Jurkat, Clone E6-1 (cell line): ENCODE results near the gene TBC1D32.
"Not testable (repeated sequence)": the region's sequence is repeated elsewhere in the genome, so short reads cannot be mapped to it uniquely, and the experiment has no call there.

Experiments used
- DNase-seq: peaks from one replicate; pipeline ENCODE4 v3.0.0-alpha.2; 2011; ENCODE audit warnings: low read depth, low spot score
- H3K4me3 ChIP-seq: 2 replicates; pipeline ENCODE4 v1.5.1; 2011; ENCODE audit warnings: mild to moderate bottlenecking, low read length, control low read depth, moderate library complexity

TBC1D32 gene

DNA sequence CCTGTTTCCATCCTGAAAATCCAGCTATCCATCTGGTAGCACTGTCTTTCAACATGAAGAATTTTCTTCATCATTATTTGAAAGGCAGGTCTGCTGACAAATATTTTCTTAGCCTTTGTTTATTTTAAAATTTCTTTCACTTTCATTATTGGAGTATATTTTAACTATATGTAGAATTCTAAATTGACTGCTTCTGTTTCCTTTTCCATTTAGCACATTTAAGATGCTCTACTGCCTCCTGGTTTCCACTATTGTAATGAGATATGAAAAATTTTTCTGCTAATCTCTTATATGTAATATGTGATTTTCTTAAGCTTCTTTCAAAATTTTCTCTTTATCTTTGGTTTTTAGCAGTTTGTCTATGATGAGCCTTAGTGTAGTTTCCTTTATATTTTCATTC is 97.3 kb downstream of the TBC1D32 start:
- H3K4me3 ChIP-seq, result no peak overlapping the region
- DNase-seq, result no peak

DNA sequence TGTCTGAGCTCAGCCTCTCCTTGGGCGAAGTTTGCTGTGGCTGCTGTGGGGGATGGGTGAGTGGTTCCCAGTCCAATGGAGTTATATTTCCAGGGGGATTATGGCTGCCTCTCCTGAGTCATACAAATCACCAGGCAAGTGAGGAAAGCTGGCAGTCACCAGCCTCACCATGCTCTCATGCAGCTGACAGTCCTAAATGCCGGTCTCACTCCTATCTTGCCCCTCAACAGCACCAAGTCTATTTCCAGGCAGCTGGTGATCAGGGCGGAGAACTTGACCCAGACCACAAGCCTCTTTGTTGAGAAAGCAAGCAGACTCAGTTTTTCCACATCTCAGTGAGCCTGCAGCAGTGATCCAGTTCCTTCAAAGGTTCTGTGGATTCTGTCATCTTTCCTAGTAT is 98.9 kb downstream of the TBC1D32 start:
- DNase-seq, result no peak
- H3K4me3 ChIP-seq, result no peak overlapping the region

DNA sequence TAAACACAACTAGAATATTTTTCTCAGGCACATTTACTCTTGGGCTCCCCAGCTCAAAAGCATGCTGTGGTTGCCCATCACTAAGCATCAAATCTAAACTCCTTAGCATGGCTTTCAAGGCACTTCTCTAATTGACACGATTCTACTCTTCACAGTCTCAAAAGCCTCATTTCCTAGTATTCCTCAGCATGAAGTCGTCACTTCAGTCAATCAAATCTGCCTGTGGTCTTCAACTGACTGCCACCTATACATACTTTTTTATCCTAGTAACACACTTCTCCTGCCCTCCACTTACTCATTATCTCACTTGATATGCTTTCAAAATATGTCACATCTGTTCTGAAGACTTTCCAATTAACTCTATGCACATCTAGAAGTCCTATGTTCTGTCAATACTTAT is 110.3 kb downstream of the TBC1D32 start:
- H3K4me3 ChIP-seq, result no peak overlapping the region
- DNase-seq, result no peak

DNA sequence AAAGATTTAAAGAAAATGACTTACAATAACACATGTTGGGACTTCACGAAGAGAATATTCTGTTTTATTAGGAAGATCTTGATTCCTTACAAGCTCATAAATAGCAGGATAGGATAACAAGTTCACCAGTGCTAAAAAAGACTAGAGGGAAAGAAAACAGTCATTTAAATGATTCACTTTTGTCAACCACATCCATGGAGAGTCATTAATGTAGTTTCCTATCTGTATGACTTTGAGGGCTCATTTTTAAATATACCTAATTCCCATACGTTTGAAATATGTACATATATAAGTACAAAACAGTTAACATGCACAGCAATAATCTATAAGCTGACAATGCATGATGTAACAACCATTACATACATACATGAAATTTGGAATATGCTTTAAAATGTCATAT is 111.1 kb downstream of the TBC1D32 start:
- no peak for DNase-seq
- H3K4me3 ChIP-seq, result no peak overlapping the region

DNA sequence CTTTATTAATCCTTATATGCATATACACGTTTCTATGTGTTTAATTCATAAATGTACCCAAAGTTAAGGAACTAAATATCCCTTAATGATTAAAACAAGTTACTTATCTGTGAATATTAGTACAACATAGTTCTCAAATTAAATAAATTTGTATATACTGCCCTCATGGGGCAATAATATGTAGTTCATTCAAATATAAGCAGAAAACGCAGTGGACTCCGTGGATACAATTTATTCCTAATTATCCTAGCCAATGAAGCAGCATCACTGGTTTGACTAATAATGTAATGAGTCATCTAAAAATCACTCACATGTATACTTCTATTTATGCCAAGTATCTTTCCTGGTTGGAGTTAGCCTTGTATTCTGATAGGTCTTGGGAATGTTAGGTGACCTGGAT is 111.6 kb downstream of the TBC1D32 start:
- H3K4me3 ChIP-seq, result no peak overlapping the region
- DNase-seq, result no peak

DNA sequence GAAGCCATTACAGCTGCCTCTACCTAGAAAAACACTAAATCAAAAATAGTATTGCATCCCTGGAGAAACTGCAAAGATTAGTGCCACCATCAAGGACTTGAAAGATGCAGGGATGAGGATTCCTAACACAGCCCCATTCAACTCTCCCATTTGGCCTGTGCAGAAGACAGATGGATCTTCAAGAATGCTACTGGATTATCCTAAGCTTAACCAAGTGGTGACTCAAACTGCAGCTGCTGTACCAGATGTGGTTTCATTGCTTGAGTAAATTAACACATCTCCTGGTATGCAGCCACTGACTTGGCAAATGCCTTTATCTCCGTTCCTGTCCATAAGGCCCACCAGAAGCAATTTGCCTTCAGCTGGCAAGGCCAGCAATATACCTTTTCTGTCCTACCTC is 117.4 kb downstream of the TBC1D32 start:
- no peak overlapping the region for H3K4me3 ChIP-seq
- DNase-seq, result no peak

DNA sequence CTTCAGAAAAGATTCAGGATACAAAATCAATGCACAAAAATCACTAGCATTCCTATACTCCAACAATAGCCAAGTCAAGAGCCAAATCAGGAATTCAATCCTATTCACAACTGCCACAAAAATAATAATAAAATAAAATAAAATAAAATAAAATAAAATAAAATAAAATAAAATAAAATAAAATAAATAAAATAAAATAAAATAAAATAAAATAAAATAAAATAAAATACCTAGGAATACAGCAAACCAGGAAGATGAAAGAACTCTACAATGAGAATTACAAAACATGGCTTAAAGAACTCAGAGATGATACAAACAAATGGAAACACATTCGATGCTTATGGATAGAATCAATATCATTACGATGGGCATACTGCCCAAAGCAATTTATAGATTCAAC is 120.9 kb downstream of the TBC1D32 start:
- DNase-seq, H3K4me3 ChIP-seq: not testable (repeated sequence)

DNA sequence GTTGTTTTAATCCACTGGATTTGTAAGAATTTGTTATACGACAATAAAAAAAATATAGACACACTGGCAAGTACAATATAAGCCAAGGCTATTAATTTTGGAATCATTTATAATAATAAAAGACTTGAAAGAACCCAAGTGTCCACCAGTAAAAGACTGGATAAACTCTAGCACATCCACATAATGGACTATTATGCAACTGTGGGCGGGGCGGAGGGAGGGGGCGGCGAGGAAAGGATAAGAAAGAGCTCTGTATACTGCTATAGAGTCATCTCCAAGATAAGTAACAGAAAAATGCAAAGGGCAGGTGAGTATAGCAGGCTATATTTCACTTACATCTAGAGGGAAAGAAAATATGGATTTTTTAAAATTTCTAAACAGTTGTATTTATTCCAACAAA is 123.3 kb downstream of the TBC1D32 start:
- DNase-seq, result no peak
- H3K4me3 ChIP-seq, result no peak overlapping the region

DNA sequence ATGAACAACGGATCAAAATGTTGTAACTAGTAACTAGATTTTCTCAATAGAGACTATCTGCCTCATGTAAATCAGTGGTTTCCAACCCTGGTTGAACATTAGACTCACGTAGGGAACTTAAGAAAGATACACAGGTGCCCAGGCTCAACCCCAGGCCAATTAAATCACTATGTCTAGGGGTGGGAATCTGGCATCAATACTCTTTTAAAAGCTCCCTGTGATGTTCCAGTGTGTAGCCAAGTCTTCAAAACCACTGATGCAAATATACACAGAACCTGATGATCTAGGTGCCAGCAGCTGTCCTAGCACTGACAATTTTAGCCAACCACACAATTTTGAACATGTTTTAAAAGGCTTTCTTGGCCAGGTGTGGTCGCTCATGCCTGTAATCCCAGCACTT is 128.7 kb downstream of the TBC1D32 start:
- no peak for DNase-seq
- no peak overlapping the region for H3K4me3 ChIP-seq

DNA sequence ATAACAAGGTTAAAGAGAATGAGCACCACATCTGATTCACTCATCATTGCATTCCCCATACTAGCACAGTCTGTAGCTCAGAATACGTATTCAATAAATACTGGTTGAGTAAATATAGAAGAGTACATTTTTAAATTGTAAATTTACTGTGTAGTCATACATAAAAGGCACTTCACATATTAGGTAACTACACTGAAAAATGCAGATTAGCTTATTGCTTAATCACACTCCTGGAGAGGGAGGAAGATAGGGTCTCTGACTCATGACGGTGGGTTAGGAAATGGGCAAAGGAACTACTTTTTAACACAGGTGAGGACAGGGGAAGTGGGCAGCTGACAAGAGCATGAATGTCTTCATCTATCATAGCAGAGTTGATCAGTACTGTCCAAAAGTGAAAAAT is 133.2 kb downstream of the TBC1D32 start:
- no peak for DNase-seq
- H3K4me3 ChIP-seq, result no peak overlapping the region

DNA sequence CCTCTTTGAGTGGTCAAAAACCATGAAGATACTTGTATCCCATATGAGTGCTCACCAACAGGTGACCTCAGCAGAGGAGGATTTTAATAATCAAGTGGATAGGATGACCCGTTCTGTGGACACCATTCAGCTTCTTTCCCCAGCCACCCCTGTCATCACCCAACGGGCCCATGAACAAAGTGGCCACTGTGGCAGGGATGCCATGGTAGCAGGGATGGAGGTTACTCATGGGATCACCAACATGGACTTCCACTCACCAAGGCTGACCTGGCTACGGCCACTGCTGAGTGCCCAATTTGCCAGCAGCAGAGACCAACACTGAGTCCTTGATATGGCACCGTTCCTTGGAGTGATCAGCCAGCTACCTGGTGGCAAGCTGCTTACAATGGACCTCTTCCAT is 138.2 kb downstream of the TBC1D32 start:
- not testable (repeated sequence) for H3K4me3 ChIP-seq, DNase-seq

DNA sequence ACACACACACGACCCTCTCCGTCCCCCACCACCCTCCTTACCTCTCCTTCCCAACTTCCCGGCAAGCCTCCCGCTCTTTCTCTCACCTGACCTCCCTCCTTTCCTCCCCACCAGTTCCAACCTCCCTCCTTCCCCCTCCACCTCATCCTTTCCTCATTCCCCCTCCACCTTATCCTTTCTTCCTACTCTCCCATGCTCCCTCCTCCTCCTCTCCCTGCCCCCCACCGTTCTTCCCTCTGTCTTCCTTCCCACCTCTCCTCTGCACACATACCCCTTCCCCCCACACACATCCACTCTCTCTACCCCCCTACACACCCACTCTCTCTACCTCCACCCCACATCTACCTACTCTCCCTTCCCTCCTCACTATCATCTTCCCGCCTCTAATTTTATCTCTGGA is 144.2 kb downstream of the TBC1D32 start:
- H3K4me3 ChIP-seq, result no peak overlapping the region
- DNase-seq, result no peak

DNA sequence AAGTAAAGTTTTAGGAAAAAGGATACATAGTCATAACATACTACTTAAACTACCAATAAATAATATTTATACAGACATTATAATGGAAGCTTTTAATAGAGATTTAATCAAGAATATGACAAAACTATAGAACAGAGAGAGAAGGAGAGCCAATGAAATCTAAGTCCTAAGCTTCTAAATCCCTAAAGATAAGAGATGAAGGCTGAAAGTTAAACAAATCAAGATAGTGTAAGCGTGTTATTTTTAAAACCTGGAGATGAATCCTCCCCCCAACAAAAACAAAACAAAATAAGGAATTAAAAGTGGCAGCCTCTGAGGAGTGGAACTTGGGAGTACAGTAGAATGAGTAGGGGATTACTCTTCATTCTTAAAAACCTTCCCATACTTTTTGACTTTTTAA is 145.9 kb downstream of the TBC1D32 start:
- DNase-seq, result no peak
- no peak overlapping the region for H3K4me3 ChIP-seq

DNA sequence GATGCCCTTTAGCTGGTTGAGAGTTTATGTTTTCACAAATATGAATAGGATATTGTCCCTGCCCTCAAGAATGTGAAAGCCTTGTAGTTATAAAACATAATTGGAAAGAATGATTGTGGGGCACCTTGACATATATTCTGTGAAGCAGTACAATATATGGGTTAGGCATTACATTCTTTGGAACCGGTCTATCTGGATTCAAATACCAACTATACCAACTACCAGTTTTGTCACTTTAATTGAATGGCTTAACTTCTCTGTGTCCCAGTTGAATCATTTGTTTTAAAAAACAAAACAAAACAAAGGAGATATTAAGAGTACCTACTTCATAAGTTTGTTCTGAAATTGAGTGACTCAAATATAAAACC is 146.5 kb downstream of the TBC1D32 start:
- H3K4me3 ChIP-seq, result no peak overlapping the region
- DNase-seq, result no peak

DNA sequence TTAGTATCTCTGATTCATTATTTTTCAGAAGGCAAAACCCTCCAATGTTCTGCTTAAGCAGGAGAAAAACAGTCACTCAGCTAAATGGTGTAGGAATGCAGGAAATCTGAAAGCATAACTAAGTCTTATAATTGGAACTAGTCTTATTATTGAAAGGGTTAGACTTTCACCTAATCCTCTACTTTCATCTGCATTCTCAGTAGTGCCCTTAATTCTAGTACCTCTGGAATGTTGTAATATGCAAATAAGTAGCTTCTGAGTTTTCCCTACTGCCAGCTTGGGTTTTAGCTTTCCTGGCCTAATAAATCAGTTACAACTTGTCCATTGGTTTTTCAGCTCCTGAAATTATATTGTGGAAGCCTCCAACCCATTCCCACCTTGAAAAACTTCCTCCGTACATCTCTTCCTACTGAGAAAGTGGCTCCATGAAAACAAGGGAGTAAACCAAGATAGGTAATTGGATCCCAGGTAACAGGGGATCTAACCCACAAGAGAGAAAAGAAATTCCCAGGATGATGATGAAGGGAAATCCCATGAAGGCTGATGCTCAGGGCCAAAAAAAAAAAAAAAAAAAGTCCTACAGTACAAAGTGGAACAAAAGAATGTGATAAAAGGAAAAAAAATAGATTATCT is 147.0 kb downstream of the TBC1D32 start:
- DNase-seq, result no peak
- H3K4me3 ChIP-seq, result no peak overlapping the region

DNA sequence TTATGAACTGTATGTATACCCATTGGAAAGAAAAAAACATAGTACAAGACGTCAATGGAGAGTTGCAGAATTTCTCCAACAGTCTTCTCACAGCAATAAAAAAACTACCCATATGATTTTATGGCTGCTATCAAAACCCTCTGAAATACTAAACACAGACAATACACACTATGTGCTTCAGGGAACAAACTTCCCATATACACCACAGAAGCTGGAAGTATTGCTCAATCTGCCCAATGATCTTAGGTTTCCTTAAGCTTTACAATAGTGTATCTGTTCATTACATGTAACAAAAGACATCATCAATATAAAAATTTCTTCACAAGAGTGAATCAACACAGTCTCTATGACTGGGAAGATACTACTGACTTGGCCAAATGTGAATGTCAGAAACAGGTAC is 150.5 kb downstream of the TBC1D32 start:
- no peak for DNase-seq
- H3K4me3 ChIP-seq, result no peak overlapping the region

DNA sequence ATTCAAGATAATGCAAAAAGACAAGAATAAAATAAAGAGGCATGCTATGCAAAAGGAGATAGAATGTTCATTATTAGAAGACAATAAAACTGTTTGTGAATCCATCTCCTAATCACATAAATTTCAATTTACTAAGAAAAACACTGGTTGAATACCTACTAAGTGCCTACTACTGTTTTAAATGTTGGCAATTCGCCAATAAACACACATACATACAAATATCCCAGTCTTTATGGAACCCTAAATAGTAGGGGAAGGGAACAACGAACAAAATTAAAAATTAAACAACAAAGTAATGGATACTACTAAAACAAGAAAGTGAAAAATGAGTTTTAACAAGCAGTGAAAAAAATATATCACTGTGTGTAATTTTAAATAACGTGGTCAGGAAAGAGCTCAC is 158.5 kb downstream of the TBC1D32 start:
- no peak for DNase-seq
- no peak overlapping the region for H3K4me3 ChIP-seq

DNA sequence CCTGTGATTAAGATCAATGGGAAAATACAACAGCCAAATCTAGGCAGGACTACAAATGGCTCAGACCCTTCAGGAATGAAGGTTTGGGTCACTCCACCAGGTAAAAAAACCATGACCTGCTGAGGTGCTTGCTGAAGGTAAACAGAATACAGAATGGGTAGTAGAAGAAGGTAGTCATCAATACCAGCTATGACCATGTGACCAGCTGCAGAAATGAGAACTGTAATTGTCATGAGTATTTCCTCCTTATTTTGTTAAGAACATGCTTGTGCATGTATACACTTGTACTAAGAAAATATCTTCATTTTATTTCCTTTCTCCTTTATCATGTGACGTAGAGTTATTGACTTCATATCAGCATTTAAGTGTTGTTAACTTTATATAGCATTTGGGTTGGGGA is 161.8 kb downstream of the TBC1D32 start:
- not testable (repeated sequence) for H3K4me3 ChIP-seq

DNA sequence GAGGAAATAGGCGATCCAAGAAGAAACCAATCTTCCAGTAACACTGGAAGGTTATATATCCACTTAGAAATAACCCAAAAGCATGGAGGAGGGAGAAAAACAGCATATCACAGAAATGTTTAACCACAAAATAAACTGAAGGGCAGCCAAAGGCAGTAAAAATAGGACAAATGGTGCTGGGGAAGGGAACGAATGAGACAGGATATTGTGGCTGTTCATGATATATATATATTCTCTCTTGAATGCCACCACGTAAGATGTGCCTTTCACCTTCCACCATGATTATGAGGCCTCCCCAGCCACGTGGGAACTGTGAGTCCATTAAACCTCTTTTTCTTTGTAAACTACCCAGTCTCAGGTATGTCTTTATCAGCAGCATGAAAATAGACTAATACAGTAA is 162.4 kb downstream of the TBC1D32 start:
- H3K4me3 ChIP-seq, result no peak overlapping the region

More for the DNA sequence above, 161.8 kb downstream of the TBC1D32 start:
- DNase-seq, result not testable (repeated sequence)

DNA sequence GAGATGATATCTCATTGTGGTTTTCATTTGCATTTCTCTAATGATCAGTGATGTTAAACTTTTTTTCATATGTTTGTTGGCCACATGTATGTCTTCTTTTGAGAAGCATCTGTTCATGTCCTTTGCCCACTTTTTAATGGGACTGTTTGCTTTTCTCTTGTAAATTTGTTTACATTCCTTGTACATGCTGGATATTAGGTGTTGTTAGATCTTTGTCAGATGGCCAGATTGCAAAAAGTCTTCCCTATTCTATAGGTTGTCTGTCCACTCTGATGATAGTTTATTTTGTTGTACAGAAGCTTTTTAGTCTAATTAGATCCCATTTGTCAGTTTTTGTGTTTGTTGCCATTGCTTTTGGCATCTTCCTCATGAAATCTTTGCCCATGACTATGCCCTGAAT is 172.4 kb downstream of the TBC1D32 start:
- no peak for DNase-seq
- H3K4me3 ChIP-seq, result no peak overlapping the region

More for the DNA sequence above, 162.4 kb downstream of the TBC1D32 start:
- no peak for DNase-seq

DNA sequence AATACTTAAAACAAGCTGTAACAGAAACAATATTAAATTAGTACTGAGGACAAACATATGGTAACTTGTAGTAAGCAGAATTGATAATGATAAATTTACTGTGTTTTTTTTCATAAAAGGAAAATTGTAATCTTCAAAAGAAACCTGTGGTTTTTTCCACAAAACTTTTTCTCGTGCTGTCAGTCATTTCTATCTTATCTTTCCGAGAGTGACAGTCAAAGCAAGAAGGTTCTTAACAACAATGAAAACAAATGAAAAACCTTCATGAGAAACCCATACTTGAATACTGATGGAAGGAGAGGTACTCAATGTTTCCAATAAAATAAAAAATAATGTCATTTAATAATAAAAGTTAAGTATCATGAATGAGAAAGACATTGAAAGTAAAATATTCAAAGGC is 174.0 kb downstream of the TBC1D32 start:
- DNase-seq, result no peak
- H3K4me3 ChIP-seq, result no peak overlapping the region

DNA sequence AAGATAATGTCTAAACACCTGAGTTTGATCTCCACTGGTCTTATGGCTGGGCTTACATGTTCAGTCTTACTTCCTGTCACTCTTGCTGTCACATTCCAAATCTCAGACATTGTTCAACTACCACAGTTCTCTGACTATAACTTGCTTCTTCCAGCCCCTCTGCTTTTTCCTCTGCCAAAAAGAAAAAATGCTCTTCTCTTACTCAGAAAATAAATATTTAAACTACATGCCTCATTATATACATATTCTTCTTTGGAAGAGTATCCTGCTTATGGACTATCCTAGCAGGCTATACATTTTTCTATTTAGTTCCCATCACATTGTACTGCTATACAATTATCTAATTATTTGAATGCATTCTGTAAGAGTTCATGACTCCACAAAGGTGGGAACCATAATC is 175.4 kb downstream of the TBC1D32 start:
- no peak for DNase-seq
- no peak overlapping the region for H3K4me3 ChIP-seq
